T-helper 2 cell (primary cell): ENCODE measurements around the gene GPRC5A.

Experiments used
- DNase-seq, 5 experiments: peaks; one replicate each; pipeline versions ENCODE4 v3.0.0 to v3.0.0-alpha.2; 2012 to 2022

GPRC5A gene

DNA sequence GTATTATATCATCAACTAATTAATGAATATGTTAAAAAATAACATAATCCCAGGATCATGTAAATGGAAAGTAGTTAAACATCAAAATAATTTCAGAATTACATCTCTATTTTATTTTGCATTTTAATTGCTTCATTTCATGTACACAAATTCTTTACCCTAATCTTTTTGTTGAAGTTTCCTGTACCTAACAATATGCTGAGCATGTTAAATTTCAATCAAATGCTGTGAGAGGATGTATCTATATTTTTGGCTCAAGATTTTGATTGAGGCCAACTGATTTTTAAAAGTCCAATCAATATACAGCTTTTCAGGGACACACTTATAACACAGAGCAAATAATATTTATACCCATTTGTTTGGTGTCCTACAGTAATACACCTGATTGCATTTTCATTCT lies 54.2 kb downstream of the GPRC5A start:
- no peak for DNase-seq

DNA sequence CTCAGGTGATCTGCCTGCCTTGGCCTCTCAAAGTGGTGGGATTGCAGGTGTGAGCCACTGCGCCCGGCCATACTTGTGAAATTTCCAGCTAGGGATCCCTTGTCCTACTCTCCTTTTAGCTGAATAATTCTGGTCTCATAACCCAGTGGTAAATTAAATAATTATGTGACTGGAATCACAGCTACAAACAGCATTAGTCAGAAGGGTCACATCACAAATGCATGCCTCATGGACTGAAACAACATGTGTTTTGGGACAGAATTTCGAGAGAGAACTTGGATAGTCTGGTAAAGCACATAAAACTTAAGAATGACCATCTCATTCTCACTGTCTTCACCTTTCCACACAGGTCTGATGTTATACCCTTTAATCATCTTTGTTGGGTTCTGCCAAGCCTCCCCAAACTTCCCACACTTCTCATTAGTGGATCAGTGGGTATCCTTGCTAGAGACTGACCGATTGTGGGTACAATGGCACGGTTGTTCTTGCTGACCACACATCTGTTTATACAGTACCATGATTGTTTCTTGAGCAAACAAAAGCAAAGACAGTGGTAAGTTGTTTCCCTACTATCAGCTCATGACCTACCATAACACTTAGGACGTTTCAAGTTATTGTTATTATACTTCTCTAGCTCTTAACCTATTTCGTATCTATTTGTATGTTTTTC lies 55.5 kb downstream of the GPRC5A start:
- DNase-seq = no peak

DNA sequence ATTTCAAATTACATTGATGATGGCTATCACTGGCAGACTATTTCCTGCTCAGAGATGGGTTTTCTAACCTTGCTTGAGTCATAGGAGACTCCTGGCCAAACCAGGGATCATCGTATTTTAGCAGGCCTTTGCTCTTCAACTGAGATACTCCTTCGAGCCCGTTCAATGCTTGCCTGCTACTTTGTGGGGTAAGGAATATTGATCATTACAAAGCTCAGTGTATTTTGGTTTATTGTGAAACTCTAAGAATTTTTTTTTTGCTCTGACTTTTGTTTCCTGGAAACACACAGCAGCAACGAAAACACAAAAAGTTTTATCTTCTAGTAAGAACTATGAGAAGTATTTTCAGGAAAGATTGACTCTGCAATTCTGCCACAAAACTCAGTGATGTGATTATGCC lies 56.5 kb downstream of the GPRC5A start:
- DNase-seq = no peak

- DNase-seq = no peak
Observed at GRCh38 chr12:12951504-12951903, 60.1 kb downstream of the GPRC5A start.

DNA sequence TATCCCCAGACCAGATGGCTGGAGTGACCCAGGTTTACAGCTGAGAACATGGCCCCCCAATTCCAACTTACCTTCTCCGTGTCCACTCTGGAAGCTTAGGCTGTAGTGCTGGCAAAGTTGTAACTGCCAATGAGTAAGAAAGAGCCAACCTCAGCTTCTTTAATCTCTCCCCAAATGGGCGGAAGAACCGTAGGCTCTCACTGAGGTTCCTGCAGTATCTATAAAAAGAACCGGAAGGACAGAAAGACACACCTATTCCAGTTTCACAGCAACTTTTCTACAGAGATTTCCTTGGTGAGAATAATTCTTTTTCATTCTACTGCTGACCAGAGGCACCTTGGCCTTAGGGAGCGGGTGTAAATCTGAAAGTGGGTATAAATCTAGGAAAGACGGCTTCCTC lies 60.7 kb downstream of the GPRC5A start, which contains the start of gene GPRC5D:
GPRC5D (minus strand) TSS at position 135 of the 400 bp plus-strand sequence. CDS start 1,786 bp downstream, outside the sequence.
- no peak for DNase-seq

DNA sequence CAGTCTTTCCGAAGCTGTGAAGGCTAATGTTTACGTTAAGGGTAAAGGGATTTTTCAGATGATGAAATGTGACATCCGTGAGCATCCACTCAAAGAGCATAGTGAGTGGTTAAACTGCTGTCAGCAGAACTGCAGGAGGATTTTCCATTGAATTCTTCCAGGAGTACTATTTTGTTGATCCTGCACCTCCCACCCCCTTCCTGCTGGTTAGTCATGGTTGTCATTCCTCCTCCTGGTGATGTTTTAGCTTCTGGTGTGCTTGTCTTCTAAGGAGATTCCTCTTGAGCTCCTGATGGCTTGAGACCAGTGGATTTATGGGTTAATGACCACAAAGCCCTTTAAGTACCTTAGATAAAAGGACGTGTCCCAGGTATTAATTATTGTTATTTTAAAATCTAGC lies 63.0 kb downstream of the GPRC5A start:
- no peak for DNase-seq

DNA sequence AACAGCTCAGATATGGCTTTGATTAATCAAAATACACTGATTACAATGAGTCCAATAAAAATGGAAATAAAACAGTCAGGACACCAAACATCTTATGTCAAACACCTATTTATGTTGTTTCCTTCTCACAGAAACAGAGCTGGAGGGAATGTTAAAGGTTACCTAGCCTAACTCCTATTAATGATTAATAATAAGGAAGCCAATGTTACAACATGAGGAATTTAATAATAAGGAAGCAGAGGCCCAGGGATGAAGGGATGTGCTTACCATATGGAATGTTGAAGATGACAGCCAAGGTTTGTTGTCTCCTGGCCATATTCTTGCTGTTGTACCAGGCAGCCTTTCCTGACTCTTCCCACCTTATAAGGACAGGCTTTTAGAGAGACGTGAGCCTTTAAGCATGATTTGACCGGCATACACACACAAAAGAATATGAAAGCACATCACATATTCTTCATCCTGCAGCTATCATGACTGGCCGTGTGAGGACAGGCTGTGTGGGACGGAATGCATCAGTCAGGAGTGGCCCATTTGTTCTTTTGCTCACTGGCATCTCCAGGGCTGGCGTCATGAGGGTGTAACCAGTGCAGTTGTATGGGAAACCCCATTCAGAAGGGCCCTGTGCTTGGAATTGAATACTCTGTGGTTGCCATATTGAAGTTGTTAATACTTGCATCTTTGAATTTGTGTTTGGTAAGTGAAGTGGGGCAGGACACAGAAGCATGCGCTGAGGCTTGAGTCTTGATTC lies 63.7 kb downstream of the GPRC5A start:
- no peak for DNase-seq

GRCh38 chr12:12958886-12959285 lies 67.5 kb downstream of the GPRC5A start:
- DNase-seq = no peak

DNA sequence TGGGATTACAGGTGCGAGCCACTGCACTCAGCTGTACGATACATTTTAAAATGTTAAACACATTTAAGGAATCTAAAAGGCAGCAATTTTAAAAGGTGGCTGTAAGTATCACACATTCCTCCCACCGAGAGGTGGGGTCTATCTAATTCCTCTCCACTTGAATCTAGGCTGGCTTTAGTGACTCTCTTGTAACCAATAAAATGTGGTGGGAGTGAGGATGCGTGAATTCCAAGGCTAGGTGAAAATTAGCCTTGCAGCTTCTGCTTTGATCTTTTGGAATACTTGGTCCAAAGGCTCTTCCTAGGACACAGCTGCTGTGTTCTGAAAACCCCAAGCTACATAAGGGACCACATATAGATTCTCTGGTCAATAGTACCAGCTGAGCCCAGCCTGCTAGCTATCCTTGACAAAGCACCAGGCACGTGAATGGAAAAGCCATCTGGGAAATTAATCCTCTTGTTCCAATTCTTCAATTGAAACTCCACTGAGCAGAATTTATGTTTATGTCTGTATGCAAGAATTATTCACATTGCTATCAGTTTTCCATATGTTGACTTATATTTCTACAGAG lies 69.4 kb downstream of the GPRC5A start:
- no peak for DNase-seq

GRCh38 chr12:12964255-12964654 lies 72.9 kb downstream of the GPRC5A start:
- DNase-seq = peak in 1 of 5 experiments; percentile 11

- DNase-seq = no peak
Observed at GRCh38 chr12:12965836-12966235, 74.5 kb downstream of the GPRC5A start.
